HepG2 (cell line): ENCODE data around the gene CCDC158. TPM values are rescaled to one million over a fixed set of nuclear protein-coding genes. Genes with fewer than 3 reads are reported as not detected.

Experiments used
- ARID5B ChIP-seq: IDR thresholded peaks from 2 replicates; pipeline ENCODE4 v1.4.0; 2020; ENCODE audit warnings: mild to moderate bottlenecking, missing genetic modification reagents
- ATAD3A ChIP-seq: sonication (generic); formaldehyde crosslinking; IDR thresholded peaks from 2 replicates; pipeline ENCODE4 v1.4.0; 2020; ENCODE audit warnings: missing genetic modification reagents
- LBX2 ChIP-seq: sonication (generic); formaldehyde crosslinking; IDR thresholded peaks from 2 replicates; pipeline ENCODE4 v1.5.0; 2020; ENCODE audit warnings: missing genetic modification reagents, mild to moderate bottlenecking, borderline replicate concordance
- MAZ ChIP-seq, 2 experiments: sonication (generic) in 1 of 2; formaldehyde crosslinking in 1 of 2; IDR thresholded peaks; 2 replicates each; pipeline versions ENCODE4 v1.5.0 to v1.6.1; 2012 to 2020; ENCODE audit warnings: low read depth in 2 of 2, mild to moderate bottlenecking in 2 of 2, borderline replicate concordance in 1 of 2, improper control_type of control experiment in 1 of 2, low read length in 1 of 2, missing genetic modification reagents in 1 of 2, moderate library complexity in 1 of 2
- POGK ChIP-seq: sonication (generic); formaldehyde crosslinking; conservative IDR thresholded peaks from 2 replicates; pipeline ENCODE4 v1.8.0; 2022; ENCODE audit warnings: mild to moderate bottlenecking, moderate library complexity, missing genetic modification reagents
- THAP7 ChIP-seq: sonication (generic); formaldehyde crosslinking; IDR thresholded peaks from 2 replicates; pipeline ENCODE4 v1.8.1; 2023; ENCODE audit warnings: mild to moderate bottlenecking, missing genetic modification reagents
- ZNF142 ChIP-seq: sonication (generic); formaldehyde crosslinking; IDR thresholded peaks from 2 replicates; pipeline ENCODE4 v1.4.0; 2020; ENCODE audit warnings: missing genetic modification reagents
- ZNF17 ChIP-seq: sonication (generic); formaldehyde crosslinking; IDR thresholded peaks from 2 replicates; pipeline ENCODE4 v1.5.0; 2020; ENCODE audit warnings: mild to moderate bottlenecking, missing genetic modification reagents
- ZNF512B ChIP-seq: sonication (generic); formaldehyde crosslinking; IDR thresholded peaks from 2 replicates; pipeline ENCODE4 v1.5.1; 2020; ENCODE audit warnings: missing genetic modification reagents, mild to moderate bottlenecking, borderline replicate concordance
- polyA plus RNA-seq, 8 experiments: library from polyadenylated mRNA; depleted of rRNA in 3 of 8; stranded (reverse) in 7 of 8; unstranded in 1 of 8; fragments of >200 nt; fragmentation: Illumina TruSeq in 4 of 8; extraction: Trizol in 4 of 8; gene quantifications; 2 replicates each; pipeline versions ENCODE4 v1.2.1 to v1.2.3, GENCODE V29; 2011 to 2016; ENCODE audit warnings: low read depth in 4 of 8, missing spikeins in 1 of 8, mixed read lengths in 1 of 8; ENCODE audit not compliant: insufficient read depth in 1 of 8
- total RNA-seq, 5 experiments: library from RNA; depleted of rRNA; stranded (reverse); fragments of >200 nt; fragmentation: Illumina TruSeq; extraction: Trizol; gene quantifications; 2 replicates each; pipeline ENCODE4 v1.2.3, GENCODE V29; 2016; ENCODE audit warnings: low read depth in 1 of 5

CCDC158 gene
- total and polyA plus RNA-seq, 2 of the 13 experiments (the other 11 are each of a cell fraction or from before 2014, with no cell fraction given), result not detected

- TF ChIP-seq ATAD3A (CRISPR knock-in tag) (no peak), ZNF512B (CRISPR knock-in tag) (peak; percentile 61; the same call in 1 of the 2 replicates), THAP7 (CRISPR knock-in tag) (no peak), ZNF17 (CRISPR knock-in tag) (no peak), ARID5B (CRISPR knock-in tag) (peak; percentile 63; the same call in 1 of the 2 replicates), ZNF142 (CRISPR knock-in tag) (no peak; the same call in 1 of the 2 replicates), POGK (peak; percentile 69), LBX2 (CRISPR knock-in tag) (peak; percentile 81; the same call in 1 of the 2 replicates), MAZ (IDR thresholded peaks at IDR 0.05; ENCODE audit: borderline replicate concordance, low read depth, low read length) (no peak; the same call in 1 of the 2 replicates), MAZ (CRISPR knock-in tag; IDR thresholded peaks at IDR 0.05; ENCODE audit: low read depth) (peak; percentile 71; the same call in 1 of the 2 replicates)
These were observed 114.7 kb downstream of the CCDC158 start, which contains the start of gene STBD1 (continued) for GRCh38 chr4:76305971-76306881.
